HG02943 (cell line): ENCODE measurements around the gene TRAPPC2B.
"Not testable (repeated sequence)": the region's sequence is repeated elsewhere in the genome, so short reads cannot be mapped to it uniquely, and the experiment has no call there.

Source experiments
- ATAC-seq: cut with Tn5 transposase; IDR thresholded peaks from one replicate; pipeline ENCODE4 v1.9.1; 2021; ENCODE audit warnings: mild to moderate bottlenecking, low read depth, moderate library complexity; ENCODE audit not compliant: unreplicated experiment

TRAPPC2B gene

DNA sequence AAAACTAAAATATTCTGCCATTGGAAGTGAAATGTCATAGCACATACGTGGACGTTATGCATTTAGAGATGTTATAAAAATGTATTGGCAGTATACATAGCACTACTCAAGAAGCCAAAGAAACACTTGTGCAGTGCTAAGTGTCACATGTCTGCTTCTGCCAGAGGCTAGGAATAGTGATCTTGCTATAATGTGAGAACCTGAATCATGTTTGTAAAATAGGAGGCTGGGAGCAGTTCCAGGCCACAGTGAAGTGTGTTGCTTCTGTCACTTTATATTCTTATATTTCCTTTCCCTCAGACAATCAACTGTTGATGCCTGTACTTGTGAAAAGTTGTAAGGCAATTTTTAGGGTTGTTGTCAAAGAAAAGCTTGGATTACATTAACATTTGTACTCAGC is 3.4 kb downstream of the TRAPPC2B start:
- ATAC-seq = no peak

DNA sequence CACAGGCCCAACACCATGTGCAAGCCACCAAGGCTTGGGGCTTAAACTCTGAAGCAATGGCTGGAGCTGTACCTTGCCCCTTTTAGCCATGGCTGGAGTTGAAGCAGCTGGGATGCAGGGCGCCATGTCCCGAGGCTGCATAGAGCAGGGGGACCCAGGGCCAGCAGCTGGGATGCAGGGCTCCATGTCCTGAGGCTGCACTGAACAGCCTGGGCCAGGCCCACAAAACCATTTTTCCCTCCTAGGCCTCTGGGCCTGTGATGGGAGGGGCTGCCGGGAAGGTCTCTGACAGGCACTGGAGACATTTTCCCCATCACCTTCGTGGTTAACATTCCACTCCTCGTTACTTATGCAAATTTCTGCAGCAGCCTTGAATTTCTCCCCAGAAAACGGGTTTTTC is 10.8 kb downstream of the TRAPPC2B start:
- no peak for ATAC-seq

GRCh38 chr19:57374647-57375046 is 11.3 kb downstream of the TRAPPC2B start:
- ATAC-seq = not testable (repeated sequence)

DNA sequence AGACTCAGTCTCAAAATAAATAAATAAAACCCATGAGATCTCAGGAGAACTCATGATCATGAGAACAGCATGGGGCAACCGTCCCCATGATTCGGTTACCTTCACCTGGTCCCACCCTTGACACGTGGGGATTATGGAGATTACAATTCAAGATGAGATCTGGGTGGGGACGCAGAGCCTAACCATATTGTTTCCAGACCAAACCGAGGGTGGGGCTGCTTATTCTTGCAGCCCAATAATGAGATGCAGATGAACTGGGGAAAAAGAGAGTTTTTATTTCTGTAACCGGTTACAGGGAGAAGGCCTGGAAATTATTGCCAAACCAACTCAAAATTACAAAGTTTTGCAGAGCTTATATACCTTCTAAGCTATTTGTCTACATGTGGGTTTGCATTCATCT is 12.8 kb downstream of the TRAPPC2B start:
- no peak for ATAC-seq

GRCh38 chr19:57377498-57378146 is 14.3 kb downstream of the TRAPPC2B start:
- ATAC-seq = no peak

DNA sequence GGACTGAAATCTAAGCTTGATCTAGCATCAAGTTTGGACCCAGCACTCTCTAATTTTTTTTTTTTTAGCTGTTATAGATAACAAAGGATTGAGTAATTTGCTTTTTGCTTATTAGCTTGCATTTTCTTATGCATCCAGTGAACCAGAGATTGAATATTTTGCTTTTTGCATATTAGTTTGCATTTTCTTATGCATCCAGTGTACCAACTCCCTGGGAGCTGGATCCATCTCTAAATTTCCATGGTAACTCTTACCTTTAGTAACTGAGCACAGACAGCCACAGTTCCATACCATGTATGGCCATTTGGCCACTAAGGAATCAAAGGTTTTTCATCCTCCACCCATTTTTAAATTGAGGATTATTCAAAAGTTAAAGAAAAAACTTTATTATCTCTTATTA is 17.6 kb downstream of the TRAPPC2B start:
- ATAC-seq = no peak

DNA sequence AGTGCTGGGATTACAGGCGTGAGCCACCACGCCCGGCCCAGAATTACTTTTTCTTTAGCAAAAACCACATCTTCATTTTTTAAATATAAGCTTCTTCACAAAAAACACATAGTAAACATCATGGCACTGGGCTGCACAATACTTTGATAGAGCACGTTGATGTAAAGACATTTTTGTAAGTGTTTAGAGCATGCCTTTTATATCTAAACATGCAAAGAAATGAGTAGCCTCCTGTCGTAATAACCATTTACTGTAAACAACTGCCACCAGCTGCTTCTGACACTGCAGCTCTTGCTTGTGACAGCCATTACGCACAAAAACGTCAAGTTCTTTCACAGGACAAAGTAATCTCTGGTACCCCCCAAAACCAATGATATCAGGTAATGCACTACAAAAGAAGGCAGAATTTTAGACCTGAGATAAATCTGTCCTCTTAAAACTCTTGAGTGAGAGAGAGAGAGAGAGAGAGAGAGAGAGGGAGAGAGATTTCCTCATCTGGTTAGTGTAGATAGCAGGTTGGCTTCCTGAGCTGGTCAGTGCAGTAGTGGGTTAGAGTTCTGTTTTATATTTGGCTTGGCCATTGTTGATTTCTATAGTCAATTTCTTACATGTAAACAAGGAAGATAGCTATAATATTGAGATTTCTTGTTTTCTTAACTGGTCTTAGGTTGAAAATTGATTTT is 19.6 kb downstream of the TRAPPC2B start:
- ATAC-seq = no peak

GRCh38 chr19:57389194-57389729 is 25.9 kb downstream of the TRAPPC2B start:
- no peak for ATAC-seq

DNA sequence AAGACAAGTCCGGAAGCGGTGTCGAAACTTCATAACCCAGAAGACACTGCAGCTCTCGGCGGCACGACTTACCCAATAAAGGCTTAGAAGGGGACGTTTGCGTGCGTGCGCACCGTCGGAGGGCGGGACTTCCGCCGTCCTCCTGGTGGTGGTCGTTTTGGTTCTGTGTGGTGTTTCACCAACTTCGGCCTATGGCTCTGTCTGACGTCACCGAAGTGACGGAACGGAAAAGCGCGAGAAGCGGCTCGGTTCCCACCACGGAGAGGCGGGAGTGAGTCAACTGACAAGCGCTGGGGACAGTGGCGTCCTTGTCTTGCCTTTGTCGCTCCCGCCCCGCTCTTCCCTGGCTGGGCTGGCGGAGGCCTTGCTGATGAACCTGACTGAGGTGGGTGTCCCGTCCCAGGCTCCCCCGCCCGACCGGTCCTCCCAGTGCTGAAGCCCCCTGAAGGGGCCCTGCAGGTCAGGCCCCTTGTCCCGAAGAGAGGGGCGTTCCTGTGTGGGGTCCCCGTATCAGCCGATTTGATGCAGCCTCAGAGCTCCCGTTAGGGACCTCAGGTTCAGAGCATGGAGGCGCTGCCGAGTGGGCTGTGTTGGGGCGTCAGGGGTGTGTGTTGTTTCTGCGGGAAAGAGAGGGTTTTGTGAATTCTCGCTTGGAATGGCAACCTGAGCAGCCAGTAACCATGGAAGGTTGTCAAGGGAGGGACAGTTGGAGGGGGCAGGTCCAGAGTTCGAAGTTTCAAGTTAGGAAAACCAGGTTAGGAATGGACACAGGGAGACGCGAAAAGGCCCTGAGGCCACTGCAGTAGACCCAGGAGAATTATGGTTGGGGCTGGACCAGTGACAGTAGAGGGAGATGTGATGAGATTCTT is 26.6 kb downstream of the TRAPPC2B start, which contains the start of gene ZNF548:
Gene ZNF548 (plus strand): TSS at position 125 of the 869 bp plus-strand sequence. CDS start 246 bp downstream, at position 371.
- ATAC-seq = peak; percentile 97

GRCh38 chr19:57395710-57396109 is 32.4 kb downstream of the TRAPPC2B start:
- ATAC-seq = no peak

GRCh38 chr19:57398868-57399267 is 35.5 kb downstream of the TRAPPC2B start:
- no peak for ATAC-seq

GRCh38 chr19:57403737-57404563 is 40.6 kb downstream of the TRAPPC2B start:
- ATAC-seq = no peak

GRCh38 chr19:57406516-57407123 is 43.3 kb downstream of the TRAPPC2B start:
- no peak for ATAC-seq

- ATAC-seq = peak; percentile 98
These were observed 47.7 kb downstream of the TRAPPC2B start, which contains the start of gene ZNF17 for GRCh38 chr19:57410877-57411671. Gene ZNF17 (plus strand): TSS chr19:57411161. CDS start chr19:57413616, 2,455 bp downstream.
